HepG2 (cell line): ENCODE data around the gene PALM. TPM values are rescaled to one million over a fixed set of nuclear protein-coding genes. Genes with fewer than 3 reads are reported as not detected.

Experiments
- ATAD3A ChIP-seq: sonication (generic); formaldehyde crosslinking; IDR thresholded peaks from 2 replicates; pipeline ENCODE4 v1.4.0; 2020; ENCODE audit warnings: missing genetic modification reagents
- BORCS8-MEF2B ChIP-seq: sonication (generic); formaldehyde crosslinking; IDR thresholded peaks from 2 replicates; pipeline ENCODE4 v1.8.0; 2022; ENCODE audit warnings: mild to moderate bottlenecking, missing genetic modification reagents
- DNMT1 ChIP-seq: sonication (generic); formaldehyde crosslinking; IDR thresholded peaks from 2 replicates; pipeline ENCODE4 v1.5.1; 2020; ENCODE audit warnings: mild to moderate bottlenecking, missing genetic modification reagents
- HDAC6 ChIP-seq: fragments of 200-600 bp; sonication (generic); IDR thresholded peaks from 2 replicates; pipeline ENCODE4 v1.7.0; 2017; ENCODE audit warnings: mild to moderate bottlenecking, antibody characterized with exemption, low read length, low read depth
- JUNB ChIP-seq: sonication (generic); formaldehyde crosslinking; IDR thresholded peaks from 2 replicates; pipeline ENCODE4 v1.8.0; 2022; ENCODE audit warnings: missing genetic modification reagents, mild to moderate bottlenecking, borderline replicate concordance
- KDM5A ChIP-seq: fragments of 200-600 bp; sonication (generic); IDR thresholded peaks from 2 replicates; pipeline ENCODE4 v1.7.0; 2018; ENCODE audit warnings: antibody characterized with exemption, mild to moderate bottlenecking, low read length, borderline replicate concordance
- KLF11 ChIP-seq: IDR thresholded peaks from 2 replicates; pipeline ENCODE4 v1.6.1; 2016; ENCODE audit warnings: missing compliant biosample characterization
- NFE2 ChIP-seq: sonication (generic); formaldehyde crosslinking; IDR thresholded peaks from 2 replicates; pipeline ENCODE4 v1.4.0; 2020; ENCODE audit warnings: missing genetic modification reagents
- NKX3-1 ChIP-seq: sonication (generic); formaldehyde crosslinking; IDR thresholded peaks from 2 replicates; pipeline ENCODE4 v1.5.0; 2020; ENCODE audit warnings: missing genetic modification reagents
- PHF8 ChIP-seq: sonication (generic); formaldehyde crosslinking; IDR thresholded peaks from 2 replicates; pipeline ENCODE4 v1.5.0; 2020; ENCODE audit warnings: missing genetic modification reagents
- PRPF4 ChIP-seq: fragments of 200-400 bp; formaldehyde crosslinking; IDR thresholded peaks from 2 replicates; pipeline ENCODE4 v1.6.1; 2016; ENCODE audit warnings: low read length, low read depth; ENCODE audit not compliant: poor library complexity, severe bottlenecking
- RFX1 ChIP-seq: fragments of 450-650 bp; IDR thresholded peaks from 2 replicates; pipeline ENCODE4 v1.6.1; 2017
- SMAD1 ChIP-seq: sonication (generic); formaldehyde crosslinking; IDR thresholded peaks from 2 replicates; pipeline ENCODE4 v1.4.0; 2020; ENCODE audit warnings: missing genetic modification reagents, low read depth, mild to moderate bottlenecking, borderline replicate concordance
- SRF ChIP-seq: IDR thresholded peaks from 2 replicates; pipeline ENCODE4 v1.6.1; 2011; ENCODE audit warnings: mild to moderate bottlenecking, low read depth, low read length, moderate library complexity
- ZNF136 ChIP-seq: sonication (generic); formaldehyde crosslinking; IDR thresholded peaks from 2 replicates; pipeline ENCODE4 v1.8.1; 2022; ENCODE audit warnings: low read depth, mild to moderate bottlenecking, moderate library complexity, missing genetic modification reagents
- ZNF224 ChIP-seq: sonication (generic); formaldehyde crosslinking; IDR thresholded peaks from 2 replicates; pipeline ENCODE4 v1.5.0; 2020; ENCODE audit warnings: mild to moderate bottlenecking, missing genetic modification reagents
- ZNF232 ChIP-seq: sonication (generic); formaldehyde crosslinking; IDR thresholded peaks from 2 replicates; pipeline ENCODE4 v1.4.0; 2020; ENCODE audit warnings: missing genetic modification reagents, borderline replicate concordance
- ZNF367 ChIP-seq: sonication (generic); formaldehyde crosslinking; IDR thresholded peaks from 2 replicates; pipeline ENCODE4 v1.4.0; 2020; ENCODE audit warnings: missing genetic modification reagents, borderline replicate concordance
- ZNF496 ChIP-seq: sonication (generic); formaldehyde crosslinking; IDR thresholded peaks from 2 replicates; pipeline ENCODE4 v1.8.1; 2023; ENCODE audit warnings: mild to moderate bottlenecking, moderate library complexity, missing genetic modification reagents; ENCODE audit not compliant: insufficient replicate concordance
- ZNF775 ChIP-seq: sonication (generic); formaldehyde crosslinking; IDR thresholded peaks from 2 replicates; pipeline ENCODE4 v1.4.0; 2020; ENCODE audit warnings: missing genetic modification reagents, mild to moderate bottlenecking, moderate library complexity, borderline replicate concordance
- ZNF780A ChIP-seq: sonication (generic); formaldehyde crosslinking; IDR thresholded peaks from 2 replicates; pipeline ENCODE4 v1.8.0; 2022; ENCODE audit warnings: mild to moderate bottlenecking, missing genetic modification reagents, moderate library complexity
- ZSCAN20 ChIP-seq: sonication (generic); formaldehyde crosslinking; IDR thresholded peaks from 2 replicates; pipeline ENCODE4 v1.4.0; 2020; ENCODE audit warnings: missing genetic modification reagents, mild to moderate bottlenecking, borderline replicate concordance
- polyA plus RNA-seq, 8 experiments: library from polyadenylated mRNA; depleted of rRNA in 3 of 8; stranded (reverse) in 7 of 8; unstranded in 1 of 8; fragments of >200 nt; fragmentation: Illumina TruSeq in 4 of 8; extraction: Trizol in 4 of 8; gene quantifications; 2 replicates each; pipeline versions ENCODE4 v1.2.1 to v1.2.3, GENCODE V29; 2011 to 2016; ENCODE audit warnings: low read depth in 4 of 8, missing spikeins in 1 of 8, mixed read lengths in 1 of 8; ENCODE audit not compliant: insufficient read depth in 1 of 8
- total RNA-seq, 5 experiments: library from RNA; depleted of rRNA; stranded (reverse); fragments of >200 nt; fragmentation: Illumina TruSeq; extraction: Trizol; gene quantifications; 2 replicates each; pipeline ENCODE4 v1.2.3, GENCODE V29; 2016; ENCODE audit warnings: low read depth in 1 of 5
- TF ChIP-seq, protein P1 (sequence below): IDR thresholded peaks from 2 replicates; pipeline ENCODE4 v1.6.1; 2016; ENCODE audit warnings: low read depth, borderline replicate concordance
- TF ChIP-seq, protein P2 (sequence below): sonication (generic); formaldehyde crosslinking; IDR thresholded peaks from 2 replicates; pipeline ENCODE4 v1.4.0; 2020; ENCODE audit warnings: mild to moderate bottlenecking, missing genetic modification reagents
- TF ChIP-seq, protein P3 (sequence below): sonication (generic); formaldehyde crosslinking; IDR thresholded peaks from 2 replicates; pipeline ENCODE4 v1.5.0; 2020; ENCODE audit warnings: missing genetic modification reagents, mild to moderate bottlenecking, borderline replicate concordance
- TF ChIP-seq, protein P4 (sequence below): IDR thresholded peaks from 2 replicates; pipeline ENCODE4 v1.6.1; 2012; ENCODE audit warnings: inconsistent platforms
- TF ChIP-seq, protein P5 (sequence below): sonication (generic); formaldehyde crosslinking; IDR thresholded peaks from 2 replicates; pipeline ENCODE4 v1.4.0; 2020; ENCODE audit warnings: mild to moderate bottlenecking, missing genetic modification reagents

PALM gene
- total and polyA plus RNA-seq, 2 of the 13 experiments (the other 11 are each of a cell fraction or from before 2014, with no cell fraction given): 4.0 to 9.7 TPM

DNA sequence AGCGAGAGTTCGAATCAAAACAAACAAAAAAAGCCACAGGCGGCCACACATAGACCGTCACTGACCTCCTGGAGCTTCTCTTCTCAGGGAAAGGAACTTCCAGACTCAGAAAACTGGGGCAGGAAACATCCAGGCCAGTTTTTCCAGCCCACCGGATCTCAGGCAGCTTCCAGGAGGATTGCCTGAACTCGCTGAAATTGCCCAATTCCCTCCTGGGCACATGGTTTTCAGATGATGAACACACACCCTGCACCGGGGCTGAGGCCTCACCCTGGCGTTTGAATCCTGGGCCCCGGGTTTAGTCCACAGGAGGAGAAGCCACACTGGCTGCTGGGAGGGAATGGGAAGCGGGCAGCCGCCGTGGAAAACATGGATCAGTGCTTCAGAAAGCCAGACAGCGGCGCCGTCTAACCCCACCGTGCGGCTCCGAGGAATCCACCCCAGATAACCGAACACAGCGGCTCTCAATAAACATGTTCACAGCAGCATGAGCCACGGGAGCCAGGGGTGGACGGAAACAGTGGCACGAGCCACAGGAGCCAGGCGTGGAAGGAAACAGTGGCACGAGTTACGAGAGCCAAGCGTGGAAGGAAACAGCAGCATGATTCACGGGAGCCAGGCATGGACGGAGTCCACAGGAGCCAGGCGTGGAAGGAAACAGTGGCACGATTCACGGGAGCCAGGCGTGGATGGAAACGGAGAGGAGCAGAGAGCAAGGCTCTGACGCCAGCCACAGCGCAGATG is 70.3 kb downstream of the PALM start (continued):
- TF ChIP-seq DNMT1 (CRISPR knock-in tag): no peak
- no peak for TF ChIP-seq SRF
- TF ChIP-seq PRPF4: no peak
- TF ChIP-seq ZNF496 (CRISPR knock-in tag): no peak
- TF ChIP-seq JUNB (CRISPR knock-in tag): no peak
- TF ChIP-seq, protein P1, sequence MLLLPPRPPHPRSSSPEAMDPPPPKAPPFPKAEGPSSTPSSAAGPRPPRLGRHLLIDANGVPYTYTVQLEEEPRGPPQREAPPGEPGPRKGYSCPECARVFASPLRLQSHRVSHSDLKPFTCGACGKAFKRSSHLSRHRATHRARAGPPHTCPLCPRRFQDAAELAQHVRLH (CRISPR knock-in tag): peak; percentile 90; the same call in 1 of the 2 replicates
- TF ChIP-seq, protein P2, sequence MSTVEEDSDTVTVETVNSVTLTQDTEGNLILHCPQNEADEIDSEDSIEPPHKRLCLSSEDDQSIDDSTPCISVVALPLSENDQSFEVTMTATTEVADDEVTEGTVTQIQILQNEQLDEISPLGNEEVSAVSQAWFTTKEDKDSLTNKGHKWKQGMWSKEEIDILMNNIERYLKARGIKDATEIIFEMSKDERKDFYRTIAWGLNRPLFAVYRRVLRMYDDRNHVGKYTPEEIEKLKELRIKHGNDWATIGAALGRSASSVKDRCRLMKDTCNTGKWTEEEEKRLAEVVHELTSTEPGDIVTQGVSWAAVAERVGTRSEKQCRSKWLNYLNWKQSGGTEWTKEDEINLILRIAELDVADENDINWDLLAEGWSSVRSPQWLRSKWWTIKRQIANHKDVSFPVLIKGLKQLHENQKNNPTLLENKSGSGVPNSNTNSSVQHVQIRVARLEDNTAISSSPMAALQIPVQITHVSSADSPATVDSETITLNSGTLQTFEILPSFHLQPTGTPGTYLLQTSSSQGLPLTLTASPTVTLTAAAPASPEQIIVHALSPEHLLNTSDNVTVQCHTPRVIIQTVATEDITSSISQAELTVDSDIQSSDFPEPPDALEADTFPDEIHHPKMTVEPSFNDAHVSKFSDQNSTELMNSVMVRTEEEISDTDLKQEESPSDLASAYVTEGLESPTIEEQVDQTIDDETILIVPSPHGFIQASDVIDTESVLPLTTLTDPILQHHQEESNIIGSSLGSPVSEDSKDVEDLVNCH (CRISPR knock-in tag): no peak
- no peak for TF ChIP-seq HDAC6
- no peak for TF ChIP-seq RFX1
- peak; percentile 97 for TF ChIP-seq ZNF232 (CRISPR knock-in tag)
- TF ChIP-seq, protein P3, sequence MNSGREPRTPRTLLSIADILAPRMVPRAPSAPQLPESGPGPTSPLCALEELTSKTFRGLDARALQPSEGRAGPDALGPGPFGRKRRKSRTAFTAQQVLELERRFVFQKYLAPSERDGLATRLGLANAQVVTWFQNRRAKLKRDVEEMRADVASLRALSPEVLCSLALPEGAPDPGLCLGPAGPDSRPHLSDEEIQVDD: no peak; the same call in 1 of the 2 replicates
- TF ChIP-seq, protein P4, sequence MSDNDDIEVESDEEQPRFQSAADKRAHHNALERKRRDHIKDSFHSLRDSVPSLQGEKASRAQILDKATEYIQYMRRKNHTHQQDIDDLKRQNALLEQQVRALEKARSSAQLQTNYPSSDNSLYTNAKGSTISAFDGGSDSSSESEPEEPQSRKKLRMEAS: peak; percentile 98
- TF ChIP-seq, protein P5, sequence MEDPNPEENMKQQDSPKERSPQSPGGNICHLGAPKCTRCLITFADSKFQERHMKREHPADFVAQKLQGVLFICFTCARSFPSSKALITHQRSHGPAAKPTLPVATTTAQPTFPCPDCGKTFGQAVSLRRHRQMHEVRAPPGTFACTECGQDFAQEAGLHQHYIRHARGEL (CRISPR knock-in tag): no peak
- peak; percentile 80 for TF ChIP-seq BORCS8-MEF2B (CRISPR knock-in tag)
- peak; percentile 83; the same call in 1 of the 2 replicates for TF ChIP-seq ZSCAN20 (CRISPR knock-in tag)
- no peak for TF ChIP-seq ZNF780A (CRISPR knock-in tag)
- 0 out of 2 replicates have a peak, but pooled peaks have one; percentile 72 for TF ChIP-seq ZNF136 (CRISPR knock-in tag)
- no peak for TF ChIP-seq ATAD3A (CRISPR knock-in tag)
- TF ChIP-seq SMAD1 (CRISPR knock-in tag): no peak
- TF ChIP-seq ZNF367 (CRISPR knock-in tag): no peak; the same call in 1 of the 2 replicates
- peak; percentile 94 for TF ChIP-seq NKX3-1 (CRISPR knock-in tag)
- TF ChIP-seq NFE2 (CRISPR knock-in tag): no peak
- 0 out of 2 replicates have a peak, but pooled peaks have one; percentile 26 for TF ChIP-seq ZNF224 (CRISPR knock-in tag)
- peak; percentile 87 for TF ChIP-seq KLF11 (CRISPR knock-in tag)
- peak; percentile 55 for TF ChIP-seq PHF8 (CRISPR knock-in tag)
- no peak for TF ChIP-seq KDM5A
- TF ChIP-seq ZNF775 (CRISPR knock-in tag): no peak
